Transverse colon (tissue), 4 donors: ENCODE measurements around the gene SORCS3. TPM values are rescaled to one million over a fixed set of nuclear protein-coding genes. Genes with fewer than 3 reads are reported as not detected.

ENCODE experiments used
- DNase-seq: peaks from one replicate; pipeline ENCODE4 v3.0.0-alpha.2; 2019
- H3K27ac ChIP-seq, 4 donors: fragments of 200-600 bp; sonication (generic); 2 replicates each; pipeline ENCODE4 v1.5.1; 2016 to 2018; ENCODE audit warnings: inconsistent platforms in 4 of 4
- H3K27me3 ChIP-seq: fragments of 200-600 bp; sonication (generic); 2 replicates; pipeline ENCODE4 v1.5.1; 2017; ENCODE audit warnings: inconsistent platforms
- H3K36me3 ChIP-seq, 4 donors: fragments of 200-600 bp; sonication (generic); 2 replicates each; pipeline ENCODE4 v1.5.1; 2017 to 2019; ENCODE audit warnings: inconsistent platforms in 4 of 4
- H3K4me1 ChIP-seq, 4 donors: fragments of 200-600 bp; sonication (generic); 2 replicates each; pipeline ENCODE4 v1.5.1; 2017 to 2020; ENCODE audit warnings: inconsistent platforms in 4 of 4
- H3K4me3 ChIP-seq, 4 donors: fragments of 200-600 bp; sonication (generic); 1 replicate in 1 of 4; 2 replicates in 3 of 4; pipeline versions ENCODE4 v1.5.1 to v1.6.1; 2017 to 2019; ENCODE audit warnings: inconsistent platforms in 4 of 4
- H3K9me3 ChIP-seq, 2 donors: fragments of 200-600 bp; sonication (generic); 2 replicates each; pipeline ENCODE4 v1.5.1; 2017 to 2019; ENCODE audit warnings: inconsistent platforms in 2 of 2
- EP300 ChIP-seq: sonication (generic); formaldehyde crosslinking; IDR thresholded peaks from one replicate; pipeline ENCODE4 v1.6.1; 2017; ENCODE audit warnings: antibody characterized with exemption, low read depth
- POLR2A ChIP-seq: fragments of 450-650 bp; IDR thresholded peaks from one replicate; pipeline ENCODE4 v1.6.1; 2016; ENCODE audit warnings: antibody characterized with exemption, mild to moderate bottlenecking, moderate library complexity
- POLR2AphosphoS5 ChIP-seq, 3 donors: sonication (generic); formaldehyde crosslinking; IDR thresholded peaks; one replicate each; pipeline ENCODE4 v1.6.1; 2016; ENCODE audit warnings: antibody characterized with exemption in 3 of 3
- WGBS, 2 donors: methylation state at CpG; one replicate each; pipeline ENCODE4 v1.1.5; 2018; ENCODE audit warnings: low coverage in 1 of 2; 5-methylcytosine and 5-hydroxymethylcytosine counted together
- in situ Hi-C, 4 donors: fragments of 200-750 bp; cut with MboI; loops; one replicate each; pipeline versions ENCODE4 v1.15.0 to v1.15.1; 2017; ENCODE audit warnings: low sequenced_read_pairs in 3 of 4, low pct_ligation_motif_present in 1 of 4, low pct_unique_long_range_greater_than_20kb in 1 of 4
- intact Hi-C: fragments of 100-400 bp; cut with DNase I; formaldehyde crosslinking; loops from one replicate; pipeline ENCODE4 v1.15.1; 2023; ENCODE audit warnings: low total_unique reads
- total RNA-seq, 4 donors: library from RNA; depleted of rRNA; stranded (reverse); fragments of >200 nt; gene quantifications; one replicate each; pipeline ENCODE4 v1.1.0, GENCODE V29; 2016
- TF ChIP-seq, protein P1 (sequence below), 5 experiments: fragments of 200-600 bp in 3 of 5; fragments of 450-650 bp in 2 of 5; sonication (generic) in 3 of 5; IDR thresholded peaks; 1 replicate in 2 of 5; 2 replicates in 3 of 5; pipeline ENCODE4 v1.5.1; 2016 to 2017; ENCODE audit warnings: antibody characterized with exemption in 5 of 5, inconsistent platforms in 3 of 5, mild to moderate bottlenecking in 2 of 5, moderate library complexity in 1 of 5

The SORCS3 gene
- total RNA-seq, 4 donors from 2014 or later: 0.14 to 0.32 TPM; not detected in 2

DNA sequence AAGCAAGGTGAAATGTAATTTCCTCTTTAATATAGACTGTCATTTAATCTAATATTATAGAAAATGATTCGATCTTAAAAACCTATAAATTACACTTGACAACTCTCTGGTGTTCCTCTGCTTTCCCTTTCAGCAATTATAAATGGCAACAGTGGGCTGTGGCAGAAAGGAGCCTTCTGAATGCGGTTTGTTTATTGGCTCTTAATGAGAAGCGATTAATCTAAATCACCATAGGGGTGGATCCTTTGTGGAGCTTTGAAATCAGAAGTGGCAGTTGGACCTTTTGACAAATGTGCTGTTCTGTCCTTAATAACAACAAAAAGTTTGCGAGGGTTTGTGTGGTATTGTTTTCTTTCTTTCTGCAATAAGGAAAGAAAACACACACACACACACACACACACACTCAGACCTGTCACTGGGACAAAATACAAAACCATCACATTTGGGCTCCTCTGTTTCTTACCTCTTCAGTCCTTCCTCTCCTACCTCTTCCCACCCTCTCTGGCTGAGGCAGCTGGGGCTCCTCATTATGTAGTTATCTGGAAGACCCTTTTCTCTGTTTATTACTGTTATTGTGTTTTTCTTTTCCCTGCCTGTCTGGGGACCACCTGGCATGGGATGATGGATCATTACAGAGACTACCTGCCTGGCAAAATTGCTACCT, 316.2 kb downstream of the SORCS3 start:
- H3K4me3 ChIP-seq: no peak overlapping the region
- in situ Hi-C loops: no loop called here
- H3K4me1 ChIP-seq: no peaks in the 10 kb centered on the region

DNA sequence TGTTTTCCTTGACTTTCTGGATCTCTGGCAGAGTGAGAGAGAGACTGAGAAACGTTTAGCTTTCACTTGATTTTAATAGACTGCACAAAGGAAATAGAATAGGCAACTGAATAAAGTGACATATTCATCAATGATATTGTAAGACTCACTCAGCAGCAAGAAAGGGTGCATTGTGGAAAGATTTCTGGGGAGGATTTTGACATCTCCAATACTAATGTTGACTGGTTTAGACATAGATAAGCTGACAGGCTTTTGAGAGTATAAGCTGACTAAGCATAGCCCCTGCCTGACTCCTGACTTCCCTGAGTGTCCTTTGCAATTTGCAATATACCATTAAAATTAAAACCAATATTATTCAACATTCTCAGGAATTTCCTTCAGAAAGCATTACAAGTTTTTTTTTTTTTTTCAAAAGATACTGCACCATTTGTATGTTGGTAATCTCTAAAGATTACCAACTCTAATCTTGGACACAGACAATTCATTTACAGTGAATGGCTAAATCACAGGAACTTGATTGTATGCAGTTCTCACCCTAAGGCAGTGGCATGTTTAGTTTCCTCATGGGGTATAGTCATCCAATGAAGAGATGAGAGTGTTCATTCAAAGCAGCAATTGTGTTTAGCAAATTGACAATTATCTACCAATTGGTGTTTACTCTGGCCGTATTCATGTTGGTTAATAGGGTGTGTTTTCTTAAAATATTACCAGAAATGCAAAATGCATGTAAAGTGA, 325.6 kb downstream of the SORCS3 start:
- Histone ChIP-seq H3K27me3 (no peaks in the 10 kb centered on the region), H3K9me3 (no peaks in the 10 kb centered on the region), H3K4me1 (no peaks in the 10 kb centered on the region), H3K36me3 (no peaks in the 10 kb centered on the region), H3K27ac (no peak overlapping the region), H3K4me3 (no peak overlapping the region)
- TF ChIP-seq, protein P1, sequence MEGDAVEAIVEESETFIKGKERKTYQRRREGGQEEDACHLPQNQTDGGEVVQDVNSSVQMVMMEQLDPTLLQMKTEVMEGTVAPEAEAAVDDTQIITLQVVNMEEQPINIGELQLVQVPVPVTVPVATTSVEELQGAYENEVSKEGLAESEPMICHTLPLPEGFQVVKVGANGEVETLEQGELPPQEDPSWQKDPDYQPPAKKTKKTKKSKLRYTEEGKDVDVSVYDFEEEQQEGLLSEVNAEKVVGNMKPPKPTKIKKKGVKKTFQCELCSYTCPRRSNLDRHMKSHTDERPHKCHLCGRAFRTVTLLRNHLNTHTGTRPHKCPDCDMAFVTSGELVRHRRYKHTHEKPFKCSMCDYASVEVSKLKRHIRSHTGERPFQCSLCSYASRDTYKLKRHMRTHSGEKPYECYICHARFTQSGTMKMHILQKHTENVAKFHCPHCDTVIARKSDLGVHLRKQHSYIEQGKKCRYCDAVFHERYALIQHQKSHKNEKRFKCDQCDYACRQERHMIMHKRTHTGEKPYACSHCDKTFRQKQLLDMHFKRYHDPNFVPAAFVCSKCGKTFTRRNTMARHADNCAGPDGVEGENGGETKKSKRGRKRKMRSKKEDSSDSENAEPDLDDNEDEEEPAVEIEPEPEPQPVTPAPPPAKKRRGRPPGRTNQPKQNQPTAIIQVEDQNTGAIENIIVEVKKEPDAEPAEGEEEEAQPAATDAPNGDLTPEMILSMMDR (IDR thresholded peaks at IDR 0.05): no peak
- no peak for TF ChIP-seq POLR2A
- TF ChIP-seq EP300: no peak
- TF ChIP-seq POLR2AphosphoS5 (IDR thresholded peaks at IDR 0.05): no peak
- DNase-seq: no peak
- 32 to 37% methylated on average over 2 of the region's 2 CpGs for WGBS, 2 donors
- in situ Hi-C loops (no loop called here), intact Hi-C loops (loop anchor here (10.0 kb wide), 1 partner anchor 748 kb away; no protein-coding TSS in a partner anchor)

More for the DNA sequence above, 316.2 kb downstream of the SORCS3 start:
- intact Hi-C loops: no loop called here
- H3K27ac ChIP-seq: no peak overlapping the region
- no peak for DNase-seq
- H3K27me3 ChIP-seq: no peaks in the 10 kb centered on the region
- WGBS, 2 donors: 75 to 79% methylated on average over 4 of the region's 4 CpGs
- TF ChIP-seq POLR2AphosphoS5 (IDR thresholded peaks at IDR 0.05) (no peak), EP300 (no peak), POLR2A (no peak)
- TF ChIP-seq, protein P1 (IDR thresholded peaks at IDR 0.05): no peak
- no peaks in the 10 kb centered on the region for H3K36me3 ChIP-seq
- H3K9me3 ChIP-seq: no peaks in the 10 kb centered on the region

DNA sequence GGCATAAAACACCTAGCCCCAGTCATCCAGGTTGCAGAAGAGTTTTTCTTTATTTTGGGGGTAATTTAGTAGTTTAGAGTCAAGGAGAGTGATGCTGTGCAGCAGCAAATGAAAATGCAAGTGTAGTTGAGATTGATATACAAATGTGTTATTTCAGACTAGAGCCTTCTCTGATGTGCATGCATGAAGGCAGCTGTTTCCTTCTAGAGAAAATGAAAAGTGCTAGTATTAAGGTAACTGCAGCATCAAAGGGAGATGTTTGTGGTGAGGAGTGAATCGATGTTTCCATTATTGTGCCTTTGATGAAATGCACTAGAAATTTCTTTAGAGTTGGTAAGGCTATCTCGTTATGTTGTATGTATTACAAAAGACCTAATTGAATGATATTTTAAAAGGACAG, 339.3 kb downstream of the SORCS3 start:
- Histone ChIP-seq H3K36me3 (no peaks in the 10 kb centered on the region), H3K27me3 (no peaks in the 10 kb centered on the region), H3K27ac (no peak overlapping the region), H3K9me3 (no peaks in the 10 kb centered on the region), H3K4me1 (no peaks in the 10 kb centered on the region), H3K4me3 (no peak overlapping the region)
- TF ChIP-seq, protein P1 (IDR thresholded peaks at IDR 0.05): no peak
- TF ChIP-seq EP300 (no peak), POLR2AphosphoS5 (IDR thresholded peaks at IDR 0.05) (no peak), POLR2A (no peak)
- in situ Hi-C loops: no loop called here
- 74 to 86% methylated on average over 2 of the region's 2 CpGs for WGBS, 2 donors
- intact Hi-C loops: no loop called here
- no peak for DNase-seq

DNA sequence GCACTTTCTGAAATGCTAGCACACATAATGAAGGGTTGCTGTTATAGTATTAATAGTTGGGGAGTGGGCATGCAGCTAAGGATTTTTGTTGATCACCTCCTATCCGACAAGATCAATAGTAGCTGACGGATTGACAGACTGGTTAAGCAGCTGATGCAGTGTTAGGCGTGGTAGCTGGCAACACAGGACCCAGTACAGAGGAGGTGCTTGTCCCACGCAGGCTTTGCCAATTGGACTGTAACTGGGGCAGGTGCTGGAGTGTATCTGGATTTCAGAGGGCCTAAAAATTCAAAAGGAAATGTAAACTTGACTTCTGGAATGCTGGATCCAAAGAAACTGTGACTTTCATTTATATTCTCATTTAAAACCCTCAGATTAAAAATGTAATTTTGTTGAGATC, 340.9 kb downstream of the SORCS3 start:
- no peak overlapping the region for H3K4me3 ChIP-seq
- in situ Hi-C loops (no loop called here), intact Hi-C loops (no loop called here)
- WGBS, 2 donors: 72% methylated on average over 4 of the region's 4 CpGs; no CpG with 5 or more reads in 1 of the 2 donors
- H3K36me3 ChIP-seq: no peaks in the 10 kb centered on the region
- no peak for DNase-seq
- H3K4me1 ChIP-seq: no peaks in the 10 kb centered on the region
- no peaks in the 10 kb centered on the region for H3K9me3 ChIP-seq
- no peak overlapping the region for H3K27ac ChIP-seq
- TF ChIP-seq POLR2A (no peak), EP300 (no peak), POLR2AphosphoS5 (IDR thresholded peaks at IDR 0.05) (no peak)
- TF ChIP-seq, protein P1 (IDR thresholded peaks at IDR 0.05): no peak
- no peaks in the 10 kb centered on the region for H3K27me3 ChIP-seq
